Caco-2 (cell line): ENCODE results near the gene RIOX2. TPM values are rescaled to one million over a fixed set of nuclear protein-coding genes. Genes with fewer than 3 reads are reported as not detected.
A peak's percentile ranks its signal among the peaks of the same experiment; 100 is the strongest.

Experiments used
- BruUV-seq: library from RNA; stranded (reverse); fragments of 400-500 nt; replicated peaks from 2 replicates; lab custom pipeline; 2021; lab: Mats Ljungman, UMichigan
- CTCF ChIA-PET: fragments of 300-600 bp; sonication (Branson Sonifier 250); formaldehyde crosslinking; loops from one replicate; lab custom pipeline; 2022; ENCODE audit warnings: antibody characterized with exemption; lab: Charles Lee
- POLR2A ChIA-PET: fragments of 300-600 bp; sonication (Branson Sonifier 250); formaldehyde crosslinking; loops from one replicate; lab custom pipeline; 2022; ENCODE audit warnings: antibody characterized with exemption; lab: Charles Lee
- DNase-seq, 2 experiments: peaks; one replicate each; pipeline versions ENCODE4 v3.0.0 to v3.0.0-alpha.2; 2020 to 2022
- H3K27me3 ChIP-seq: replicated peaks from 2 replicates; pipeline ENCODE4 v1.6.0; 2011; ENCODE audit warnings: low read length; ENCODE audit not compliant: control insufficient read depth, insufficient read depth
- H3K36me3 ChIP-seq: 2 replicates; pipeline ENCODE4 v1.5.1; 2011; ENCODE audit warnings: low read length; ENCODE audit not compliant: control insufficient read depth, insufficient read depth
- H3K4me1 ChIP-seq: fragments of 250-450 bp; sonication (Bioruptor Pico); 2 replicates; pipeline ENCODE4 v1.5.1; 2020; ENCODE audit warnings: mild to moderate bottlenecking
- H3K4me3 ChIP-seq: 2 replicates; pipeline ENCODE4 v1.5.1; 2011; ENCODE audit warnings: low read depth, mild to moderate bottlenecking, control low read depth, low read length
- H3K9me3 ChIP-seq: fragments of 250-450 bp; sonication (Bioruptor Pico); 2 replicates; pipeline ENCODE4 v1.5.1; 2020; ENCODE audit warnings: mild to moderate bottlenecking, moderate library complexity
- H3K27ac Mint-ChIP-seq: one replicate; pipeline ENCODE4 v1.8.0; 2022; ENCODE audit warnings: mixed read lengths; ENCODE audit not compliant: unreplicated experiment
- H3K27me3 Mint-ChIP-seq: one replicate; pipeline ENCODE4 v1.8.0; 2022; ENCODE audit warnings: mixed read lengths; ENCODE audit not compliant: insufficient read depth, unreplicated experiment
- H3K36me3 Mint-ChIP-seq: one replicate; pipeline ENCODE4 v1.8.0; 2022; ENCODE audit warnings: mild to moderate bottlenecking, mixed read lengths; ENCODE audit not compliant: insufficient read depth, unreplicated experiment
- H3K4me1 Mint-ChIP-seq: one replicate; pipeline ENCODE4 v1.8.0; 2022; ENCODE audit warnings: low read depth, mixed read lengths; ENCODE audit not compliant: unreplicated experiment
- H3K4me3 Mint-ChIP-seq: one replicate; pipeline ENCODE4 v1.8.0; 2022; ENCODE audit warnings: mild to moderate bottlenecking, moderate library complexity, mixed read lengths; ENCODE audit not compliant: unreplicated experiment
- H3K9me3 Mint-ChIP-seq: one replicate; pipeline ENCODE4 v1.8.0; 2022; ENCODE audit warnings: mixed read lengths; ENCODE audit not compliant: unreplicated experiment
- intact Hi-C: fragments of 100-400 bp; cut with micrococcal nuclease; formaldehyde crosslinking; loops from one replicate; pipeline ENCODE4 v1.10.0; 2022; ENCODE audit not compliant: unreplicated experiment
- total RNA-seq: library from RNA; stranded (reverse); gene quantifications from 2 replicates; pipeline ENCODE4 v1.2.3, GENCODE V29; 2022
- TF ChIP-seq, protein P1 (sequence below), 2 experiments: fragments of 200-600 bp in 1 of 2; IDR thresholded peaks; 1 replicate in 1 of 2; 2 replicates in 1 of 2; pipeline versions ENCODE4 v1.5.1 to v1.8.0; 2011 to 2022; ENCODE audit warnings: antibody characterized with exemption in 1 of 2, control low read depth in 1 of 2, inconsistent platforms in 1 of 2, low read depth in 1 of 2, low read length in 1 of 2, mild to moderate bottlenecking in 1 of 2, moderate library complexity in 1 of 2; ENCODE audit not compliant: insufficient read depth in 1 of 2, severe bottlenecking in 1 of 2, unreplicated experiment in 1 of 2

RIOX2 gene
- total RNA-seq, 1 experiment from 2014 or later = 25.0 TPM

DNA sequence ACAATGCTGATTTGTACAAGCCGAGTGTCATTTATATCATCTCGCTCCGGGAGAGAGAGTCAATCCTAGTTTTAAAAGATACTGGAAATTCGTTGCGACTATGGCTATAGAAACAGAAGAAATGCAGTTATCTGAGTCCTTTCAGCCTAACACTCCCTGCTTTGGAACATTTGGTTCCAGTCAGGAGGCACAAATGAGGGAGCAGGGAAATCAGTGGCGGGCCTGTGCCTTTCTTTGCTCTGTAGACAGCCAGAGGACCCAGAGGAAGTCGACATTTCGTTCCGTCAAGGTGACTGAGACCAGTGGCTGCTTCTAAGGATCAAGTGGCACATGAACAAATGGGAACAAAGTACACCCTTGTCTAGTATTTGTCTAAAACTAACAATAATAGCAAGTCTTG, 745 bp upstream of the RIOX2 start:
- no peaks in the 10 kb centered on the region for H3K36me3 Mint-ChIP-seq
- no peaks in the 10 kb centered on the region for H3K27me3 Mint-ChIP-seq
- TSS peak; percentile 65 for BruUV-seq
- ChIA-PET POLR2A (no interaction called here), CTCF (no interaction called here)
- H3K9me3 ChIP-seq = no peaks in the 10 kb centered on the region
- TF ChIP-seq, protein P1, sequence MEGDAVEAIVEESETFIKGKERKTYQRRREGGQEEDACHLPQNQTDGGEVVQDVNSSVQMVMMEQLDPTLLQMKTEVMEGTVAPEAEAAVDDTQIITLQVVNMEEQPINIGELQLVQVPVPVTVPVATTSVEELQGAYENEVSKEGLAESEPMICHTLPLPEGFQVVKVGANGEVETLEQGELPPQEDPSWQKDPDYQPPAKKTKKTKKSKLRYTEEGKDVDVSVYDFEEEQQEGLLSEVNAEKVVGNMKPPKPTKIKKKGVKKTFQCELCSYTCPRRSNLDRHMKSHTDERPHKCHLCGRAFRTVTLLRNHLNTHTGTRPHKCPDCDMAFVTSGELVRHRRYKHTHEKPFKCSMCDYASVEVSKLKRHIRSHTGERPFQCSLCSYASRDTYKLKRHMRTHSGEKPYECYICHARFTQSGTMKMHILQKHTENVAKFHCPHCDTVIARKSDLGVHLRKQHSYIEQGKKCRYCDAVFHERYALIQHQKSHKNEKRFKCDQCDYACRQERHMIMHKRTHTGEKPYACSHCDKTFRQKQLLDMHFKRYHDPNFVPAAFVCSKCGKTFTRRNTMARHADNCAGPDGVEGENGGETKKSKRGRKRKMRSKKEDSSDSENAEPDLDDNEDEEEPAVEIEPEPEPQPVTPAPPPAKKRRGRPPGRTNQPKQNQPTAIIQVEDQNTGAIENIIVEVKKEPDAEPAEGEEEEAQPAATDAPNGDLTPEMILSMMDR (IDR thresholded peaks at IDR 0.05; ENCODE audit: insufficient read depth in 1 of 2, low read depth in 1 of 2, low read length in 1 of 2, severe bottlenecking in 1 of 2, unreplicated experiment in 1 of 2) = no peak
- no peak for DNase-seq
- H3K4me3 ChIP-seq = peak overlapping the region; percentile 81
- peaks cover 20% of the 10 kb centered on the region for H3K4me1 ChIP-seq
- no peaks in the 10 kb centered on the region for H3K27me3 ChIP-seq
- intact Hi-C loops = loop anchor here (5.0 kb wide), 2 partner anchors 46 to 49 kb away; no protein-coding TSS in a partner anchor
- H3K4me1 Mint-ChIP-seq = peaks cover 13% of the 10 kb centered on the region
- H3K9me3 Mint-ChIP-seq = no peaks in the 10 kb centered on the region
- H3K36me3 ChIP-seq = no peaks in the 10 kb centered on the region
- peak overlapping the region; percentile 88 for H3K4me3 Mint-ChIP-seq
- no peak overlapping the region for H3K27ac Mint-ChIP-seq

DNA sequence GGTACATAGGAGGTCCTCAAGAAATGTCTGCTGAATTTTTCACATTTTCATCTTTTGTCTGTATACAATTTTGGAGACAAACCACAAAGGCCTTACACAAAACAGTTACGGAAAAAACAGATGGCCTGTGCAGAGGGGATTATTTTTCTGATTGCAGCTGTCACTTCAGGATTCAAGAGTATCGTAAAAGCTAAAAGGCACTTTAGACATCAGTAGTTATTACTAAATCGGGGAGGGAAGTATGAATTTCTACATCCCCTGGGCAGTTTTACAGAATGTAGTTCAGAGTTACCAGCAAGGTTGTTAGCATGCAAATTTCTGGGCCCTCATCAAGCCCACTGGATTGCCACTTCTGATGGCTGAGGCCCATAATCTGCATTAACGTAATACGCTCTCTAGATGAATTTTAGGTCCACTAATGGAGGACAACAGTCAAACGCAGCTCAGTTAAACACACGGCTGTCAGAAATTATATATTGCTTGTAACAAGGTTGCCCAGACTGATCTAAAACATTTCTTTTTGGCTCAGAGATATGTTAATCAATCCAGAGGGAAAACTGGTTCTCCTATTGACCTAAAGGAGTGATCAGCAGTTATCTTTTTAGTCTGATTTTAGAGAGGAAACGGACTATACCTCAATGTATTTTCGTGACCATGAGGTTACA, 1.1 kb downstream of the RIOX2 start:
- Histone ChIP-seq H3K9me3 (no peaks in the 10 kb centered on the region), H3K27me3 (no peaks in the 10 kb centered on the region), H3K4me1 (peaks cover 20% of the 10 kb centered on the region), H3K4me3 (peak overlapping the region; percentile 81), H3K36me3 (no peaks in the 10 kb centered on the region)
- no peaks in the 10 kb centered on the region for H3K9me3 Mint-ChIP-seq
- no peaks in the 10 kb centered on the region for H3K27me3 Mint-ChIP-seq
- TF ChIP-seq, protein P1 (IDR thresholded peaks at IDR 0.05; ENCODE audit: insufficient read depth in 1 of 2, low read depth in 1 of 2, low read length in 1 of 2, severe bottlenecking in 1 of 2, unreplicated experiment in 1 of 2) = no peak
- peak overlapping the region; percentile 88 for H3K4me3 Mint-ChIP-seq
- no peak for DNase-seq
- H3K36me3 Mint-ChIP-seq = no peaks in the 10 kb centered on the region
- CTCF ChIA-PET = interaction anchor here (0.8 kb wide), 1 partner anchor 52 kb away, joined by 3 read pairs; no protein-coding TSS in a partner anchor
- POLR2A ChIA-PET = no interaction called here
- H3K4me1 Mint-ChIP-seq = peaks cover 13% of the 10 kb centered on the region
- H3K27ac Mint-ChIP-seq = peak overlapping the region; percentile 94
- BruUV-seq = no TSS peak
- intact Hi-C loops = loop anchor here (1.0 to 5.0 kb wide), 3 partner anchors 44 to 178 kb away; no protein-coding TSS in a partner anchor

DNA sequence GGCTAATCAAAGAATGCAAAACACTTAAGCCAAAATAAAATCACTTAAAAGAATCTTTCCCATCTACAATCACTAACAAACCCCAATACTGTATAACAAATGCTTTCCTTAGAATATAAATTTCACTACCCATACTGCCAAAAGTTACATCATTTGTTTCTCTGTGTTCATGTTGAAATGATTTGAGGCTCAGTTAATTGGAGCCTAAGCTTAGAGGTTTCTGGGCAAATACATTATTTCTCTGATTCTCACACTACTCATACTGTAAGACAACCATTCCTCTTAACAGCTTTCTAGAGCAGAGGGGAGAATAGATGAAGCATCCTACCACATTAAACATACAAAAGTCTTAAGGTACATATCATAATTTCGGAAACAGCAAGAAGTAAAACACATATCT, 2.1 kb downstream of the RIOX2 start:
- no peak for DNase-seq
- intact Hi-C loops = loop anchor here (5.0 kb wide), 2 partner anchors 43 to 52 kb away; no protein-coding TSS in a partner anchor
- Mint-ChIP-seq H3K36me3 (peaks cover 7% of the 10 kb centered on the region), H3K27ac (no peak overlapping the region), H3K4me3 (no peak overlapping the region), H3K4me1 (peaks cover 13% of the 10 kb centered on the region), H3K27me3 (no peaks in the 10 kb centered on the region), H3K9me3 (no peaks in the 10 kb centered on the region)
- Histone ChIP-seq H3K4me3 (no peak overlapping the region), H3K27me3 (no peaks in the 10 kb centered on the region), H3K9me3 (no peaks in the 10 kb centered on the region), H3K36me3 (no peaks in the 10 kb centered on the region), H3K4me1 (peaks cover 23% of the 10 kb centered on the region)
- POLR2A ChIA-PET = no interaction called here
- CTCF ChIA-PET = no interaction called here
- TF ChIP-seq, protein P1 (IDR thresholded peaks at IDR 0.05; ENCODE audit: insufficient read depth in 1 of 2, low read depth in 1 of 2, low read length in 1 of 2, severe bottlenecking in 1 of 2, unreplicated experiment in 1 of 2) = no peak
- BruUV-seq = no TSS peak
